Measurements from ENCODE around the gene RNASE8. TPM values are rescaled to one million over a fixed set of nuclear protein-coding genes. Genes with fewer than 3 reads are reported as not detected.

The RNASE8 gene
- total and polyA plus RNA-seq, 7 donors = not detected

DNA sequence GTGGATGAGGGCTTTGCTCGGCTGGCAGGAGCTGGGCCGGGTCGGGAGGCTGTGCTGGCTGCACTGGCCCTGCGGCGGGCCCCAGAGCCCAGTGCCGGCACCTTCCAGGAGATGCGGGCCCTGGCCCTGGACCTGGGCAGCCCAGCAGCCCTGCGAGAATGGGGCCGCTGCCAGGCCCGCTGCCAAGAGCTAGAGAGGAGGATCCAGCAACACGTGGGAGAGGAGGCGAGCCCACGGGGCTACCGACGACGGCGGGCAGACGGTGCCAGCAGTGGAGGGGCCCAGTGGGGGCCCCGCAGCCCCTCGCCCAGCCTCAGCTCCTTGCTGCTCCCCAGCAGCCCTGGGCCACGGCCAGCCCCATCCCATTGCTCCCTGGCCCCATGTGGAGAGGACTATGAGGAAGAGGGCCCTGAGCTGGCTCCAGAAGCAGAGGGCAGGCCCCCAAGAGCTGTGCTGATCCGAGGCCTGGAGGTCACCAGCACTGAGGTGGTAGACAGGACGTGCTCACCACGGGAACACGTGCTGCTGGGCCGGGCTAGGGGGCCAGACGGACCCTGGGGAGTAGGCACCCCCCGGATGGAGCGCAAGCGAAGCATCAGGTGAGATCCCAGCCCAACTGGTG lies 24.0 kb downstream of the RNASE8 start:
- intact Hi-C loops (cut with DNase I) = no loop called here
- H3K4me1 ChIP-seq = peaks cover 0 to 18% (median 14%) of the 10 kb centered on the region in 4 donors
- H3K9me3 ChIP-seq = no peaks in the 10 kb centered on the region
- H3K4me3 ChIP-seq = no peak overlapping the region
- no peaks in the 10 kb centered on the region for H3K27me3 ChIP-seq
- 90% methylated on average over 30 of the region's 30 CpGs for WGBS, 2 donors
- peaks cover 22 to 100% (median 55%) of the 10 kb centered on the region in 4 donors for H3K36me3 ChIP-seq
- TF ChIP-seq, protein P1, sequence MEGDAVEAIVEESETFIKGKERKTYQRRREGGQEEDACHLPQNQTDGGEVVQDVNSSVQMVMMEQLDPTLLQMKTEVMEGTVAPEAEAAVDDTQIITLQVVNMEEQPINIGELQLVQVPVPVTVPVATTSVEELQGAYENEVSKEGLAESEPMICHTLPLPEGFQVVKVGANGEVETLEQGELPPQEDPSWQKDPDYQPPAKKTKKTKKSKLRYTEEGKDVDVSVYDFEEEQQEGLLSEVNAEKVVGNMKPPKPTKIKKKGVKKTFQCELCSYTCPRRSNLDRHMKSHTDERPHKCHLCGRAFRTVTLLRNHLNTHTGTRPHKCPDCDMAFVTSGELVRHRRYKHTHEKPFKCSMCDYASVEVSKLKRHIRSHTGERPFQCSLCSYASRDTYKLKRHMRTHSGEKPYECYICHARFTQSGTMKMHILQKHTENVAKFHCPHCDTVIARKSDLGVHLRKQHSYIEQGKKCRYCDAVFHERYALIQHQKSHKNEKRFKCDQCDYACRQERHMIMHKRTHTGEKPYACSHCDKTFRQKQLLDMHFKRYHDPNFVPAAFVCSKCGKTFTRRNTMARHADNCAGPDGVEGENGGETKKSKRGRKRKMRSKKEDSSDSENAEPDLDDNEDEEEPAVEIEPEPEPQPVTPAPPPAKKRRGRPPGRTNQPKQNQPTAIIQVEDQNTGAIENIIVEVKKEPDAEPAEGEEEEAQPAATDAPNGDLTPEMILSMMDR (IDR thresholded peaks at IDR 0.05) = no peak
- TF ChIP-seq POLR2A (IDR thresholded peaks at IDR 0.05) (no peak), POLR2AphosphoS5 (IDR thresholded peaks at IDR 0.05) (no peak), EP300 (IDR thresholded peaks at IDR 0.05) (no peak)
- no peak overlapping the region for H3K27ac ChIP-seq
- no peak for DNase-seq

DNA sequence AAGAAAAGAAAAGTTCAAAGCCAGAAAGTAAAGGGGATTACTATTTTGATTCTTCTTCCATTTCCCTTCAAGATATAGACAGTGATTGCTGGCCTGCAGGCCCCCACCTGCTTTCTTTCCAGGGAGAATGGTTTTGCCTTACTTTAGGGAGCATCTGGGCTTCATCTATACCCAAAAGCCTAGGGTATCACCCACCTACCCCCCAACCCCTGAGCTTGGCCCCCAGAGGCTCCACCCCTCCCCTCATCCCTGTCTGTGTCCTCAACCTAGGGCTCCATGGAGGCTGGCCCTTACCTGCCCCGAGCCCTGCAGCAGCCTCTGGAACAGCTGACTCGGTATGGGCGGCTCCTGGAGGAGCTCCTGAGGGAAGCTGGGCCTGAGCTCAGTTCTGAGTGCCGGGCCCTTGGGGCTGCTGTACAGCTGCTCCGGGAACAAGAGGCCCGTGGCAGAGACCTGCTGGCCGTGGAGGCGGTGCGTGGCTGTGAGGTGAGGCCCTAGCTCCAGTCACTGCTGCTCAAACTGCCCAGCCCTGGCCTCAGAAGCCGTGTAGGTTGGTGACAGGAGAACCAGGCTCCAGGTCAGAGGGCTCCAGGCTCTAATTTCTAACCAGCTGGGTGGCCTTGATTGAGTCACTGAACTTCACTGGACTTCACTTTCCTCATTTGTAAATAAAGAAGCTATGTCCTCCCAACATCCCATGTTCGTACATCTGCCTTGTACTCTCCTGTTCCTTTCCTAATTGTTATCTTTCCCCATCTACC lies 26.1 kb downstream of the RNASE8 start:
- Histone ChIP-seq H3K27ac (peak overlapping the region in 1 of 4 donors; percentile 66), H3K36me3 (peaks cover 22 to 91% (median 44%) of the 10 kb centered on the region in 4 donors)

DNA sequence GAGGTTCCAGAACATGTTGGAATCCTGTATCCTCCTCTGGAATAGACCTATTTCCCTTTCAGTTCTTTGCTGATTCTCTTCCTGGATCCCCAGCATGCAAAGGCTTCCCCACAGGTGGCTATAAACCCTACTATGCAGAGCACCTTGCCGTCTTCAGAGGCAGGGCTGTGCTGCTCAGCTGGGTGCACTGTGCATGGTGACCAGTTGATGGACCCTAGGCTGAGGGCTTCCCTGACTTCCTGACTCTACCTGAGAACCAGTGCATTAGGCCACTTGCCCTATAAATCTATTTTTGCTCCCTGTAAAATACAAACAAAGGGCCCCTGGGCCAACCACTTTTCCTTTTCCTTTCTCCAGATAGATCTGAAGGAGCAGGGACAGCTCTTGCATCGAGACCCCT lies 26.8 kb downstream of the RNASE8 start:
- no peak for DNase-seq
- intact Hi-C loops (cut with DNase I) = no loop called here
- H3K4me1 ChIP-seq = peaks cover 0 to 24% (median 21%) of the 10 kb centered on the region in 4 donors
- no peak overlapping the region for H3K4me3 ChIP-seq
- no peaks in the 10 kb centered on the region for H3K27me3 ChIP-seq
- H3K9me3 ChIP-seq = no peaks in the 10 kb centered on the region
- WGBS, 2 donors = 70 to 85% methylated on average over 2 of the region's 2 CpGs
- peak overlapping the region in 3 of 4 donors; percentile 41 to 66 (median 53) for H3K27ac ChIP-seq
- TF ChIP-seq, protein P1 (IDR thresholded peaks at IDR 0.05) = no peak
- no peak for TF ChIP-seq POLR2A (IDR thresholded peaks at IDR 0.05)
- no peak for TF ChIP-seq EP300 (IDR thresholded peaks at IDR 0.05)
- no peak for TF ChIP-seq POLR2AphosphoS5 (IDR thresholded peaks at IDR 0.05)
- peaks cover 16 to 91% (median 39%) of the 10 kb centered on the region in 4 donors for H3K36me3 ChIP-seq

More for the DNA sequence above, 26.1 kb downstream of the RNASE8 start:
- intact Hi-C loops (cut with DNase I) = no loop called here
- no peak overlapping the region for H3K4me3 ChIP-seq
- 86 to 89% methylated on average over 11 of the region's 11 CpGs for WGBS, 2 donors
- no peak for DNase-seq
- H3K9me3 ChIP-seq = no peaks in the 10 kb centered on the region
- H3K27me3 ChIP-seq = no peaks in the 10 kb centered on the region
- H3K4me1 ChIP-seq = peaks cover 0 to 24% (median 21%) of the 10 kb centered on the region in 4 donors
- TF ChIP-seq, protein P1 (IDR thresholded peaks at IDR 0.05) = no peak
- TF ChIP-seq EP300 (IDR thresholded peaks at IDR 0.05) (no peak), POLR2A (IDR thresholded peaks at IDR 0.05) (no peak)

DNA sequence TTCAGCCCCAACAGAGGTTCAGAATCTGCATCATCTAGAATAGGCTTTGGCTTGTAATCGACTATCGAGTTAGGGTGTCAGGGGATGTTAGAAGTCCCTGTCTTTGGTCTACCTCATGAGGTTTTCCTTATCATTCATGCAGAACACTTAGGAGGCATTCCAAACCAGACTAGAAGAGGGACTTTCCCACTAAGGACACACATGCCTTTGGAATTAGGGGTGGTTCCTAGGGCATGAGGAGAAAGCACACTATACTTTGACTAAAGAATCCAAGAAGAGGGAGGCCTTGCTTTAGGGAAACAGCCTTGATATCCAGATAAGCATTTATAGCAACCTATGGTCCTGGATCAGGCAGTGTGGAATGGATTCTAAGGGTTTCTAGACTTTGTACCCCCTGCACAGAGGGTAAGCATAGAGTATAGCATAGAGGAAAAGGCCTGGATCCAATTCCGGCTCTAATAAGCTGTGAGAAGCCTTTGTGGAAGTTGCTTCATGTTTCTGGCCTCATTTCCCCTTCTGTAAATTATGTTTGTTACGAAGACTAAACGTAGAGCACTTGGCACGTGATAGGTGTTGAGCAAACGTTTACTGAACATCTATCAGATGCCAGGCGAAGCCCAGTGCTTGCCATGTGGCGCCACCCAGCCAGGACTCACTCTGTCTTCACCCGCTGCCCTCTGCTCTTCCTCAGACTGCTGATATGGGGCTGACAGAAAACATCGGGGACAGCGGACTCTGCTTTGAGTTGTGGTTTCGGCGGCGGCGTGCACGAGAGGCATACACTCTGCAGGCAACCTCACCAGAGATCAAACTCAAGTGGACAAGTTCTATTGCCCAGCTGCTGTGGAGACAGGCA lies 27.6 kb downstream of the RNASE8 start:
- peak; percentile 84 for DNase-seq
- peak in 1 of 4 donors; percentile 36 for TF ChIP-seq EP300 (IDR thresholded peaks at IDR 0.05)
- no peak for TF ChIP-seq POLR2A (IDR thresholded peaks at IDR 0.05)
- peak in 3 of 4 donors; percentile 24 to 51 (median 44) for TF ChIP-seq POLR2AphosphoS5 (IDR thresholded peaks at IDR 0.05)
- whole genome bisulfite sequencing, 2 donors = 74 to 82% methylated on average over 17 of the region's 17 CpGs
- Histone ChIP-seq H3K27ac (peak overlapping the region; percentile 29 to 66 (median 47)), H3K36me3 (peaks cover 15 to 91% (median 32%) of the 10 kb centered on the region in 4 donors), H3K27me3 (no peaks in the 10 kb centered on the region), H3K9me3 (no peaks in the 10 kb centered on the region), H3K4me1 (peaks cover 0 to 24% (median 21%) of the 10 kb centered on the region in 4 donors), H3K4me3 (no peak overlapping the region)
- intact Hi-C loops (cut with DNase I) = no loop called here

Measured in sigmoid colon (tissue), 7 donors.